Effector CD4-positive, alpha-beta T cell (primary cell): ENCODE data around the gene IQCK.

ENCODE experiments used
- DNase-seq: peaks from one replicate; pipeline ENCODE4 v3.0.0-alpha.2; 2020

IQCK gene

GRCh38 chr16:19808061-19808641 is 90.1 kb downstream of the IQCK start:
- DNase-seq: no peak

- no peak for DNase-seq
Observed at GRCh38 chr16:19809121-19809635, 91.1 kb downstream of the IQCK start.

GRCh38 chr16:19809693-19810092 is 91.6 kb downstream of the IQCK start:
- DNase-seq: no peak

GRCh38 chr16:19810817-19811731 is 93.0 kb downstream of the IQCK start:
- DNase-seq: no peak

- DNase-seq: no peak
Observed at GRCh38 chr16:19812986-19813385, 94.9 kb downstream of the IQCK start.

- no peak for DNase-seq
Observed at GRCh38 chr16:19815418-19815817, 97.3 kb downstream of the IQCK start.

GRCh38 chr16:19817122-19817521 is 99.1 kb downstream of the IQCK start:
- no peak for DNase-seq

GRCh38 chr16:19817875-19818274 is 99.8 kb downstream of the IQCK start:
- no peak for DNase-seq

- no peak for DNase-seq
Observed at GRCh38 chr16:19822533-19822932, 104.5 kb downstream of the IQCK start.

GRCh38 chr16:19823322-19823721 is 105.3 kb downstream of the IQCK start:
- no peak for DNase-seq

GRCh38 chr16:19824216-19824615 is 106.1 kb downstream of the IQCK start:
- no peak for DNase-seq

GRCh38 chr16:19829844-19830692 is 112.0 kb downstream of the IQCK start:
- DNase-seq: no peak

- no peak for DNase-seq
Observed at GRCh38 chr16:19830902-19831560, 113.0 kb downstream of the IQCK start.

GRCh38 chr16:19831678-19832077 is 113.6 kb downstream of the IQCK start:
- no peak for DNase-seq

- no peak for DNase-seq
Observed at GRCh38 chr16:19833176-19833575, 115.1 kb downstream of the IQCK start.

- DNase-seq: no peak
Observed at GRCh38 chr16:19833581-19833980, 115.5 kb downstream of the IQCK start.

- no peak for DNase-seq
Observed at GRCh38 chr16:19835196-19835595, 117.1 kb downstream of the IQCK start.

GRCh38 chr16:19835968-19836421 is 117.9 kb downstream of the IQCK start:
- no peak for DNase-seq

GRCh38 chr16:19837331-19837980 is 119.4 kb downstream of the IQCK start:
- DNase-seq: no peak

- DNase-seq: no peak
Observed at GRCh38 chr16:19837984-19838707, 120.1 kb downstream of the IQCK start.

GRCh38 chr16:19840524-19841110 is 122.5 kb downstream of the IQCK start:
- no peak for DNase-seq
